Esophagus squamous epithelium (tissue), 4 donors: ENCODE results near the gene MINDY1.

Experiments
- CTCF ChIP-seq, 6 experiments: fragments of 450-650 bp in 4 of 6; fragments of 200-600 bp in 2 of 6; sonication (generic) in 2 of 6; IDR thresholded peaks; one replicate each; pipeline ENCODE4 v1.5.1; 2016 to 2019; ENCODE audit warnings: antibody characterized with exemption in 6 of 6, mild to moderate bottlenecking in 4 of 6, moderate library complexity in 4 of 6
- POLR2A ChIP-seq, 4 donors: fragments of 450-650 bp; IDR thresholded peaks; one replicate each; pipeline ENCODE4 v1.6.1; 2017; ENCODE audit warnings: antibody characterized with exemption in 4 of 4, mild to moderate bottlenecking in 4 of 4, moderate library complexity in 3 of 4

- peak; percentile 69 to 85 (median 76) for TF ChIP-seq CTCF (IDR thresholded peaks at IDR 0.05)
- no peak for TF ChIP-seq POLR2A (IDR thresholded peaks at IDR 0.05)
Measured at GRCh38 chr1:151024540-151025146, 17.9 kb upstream of the MINDY1 start.
